WTC11 (cell line): ENCODE results near the gene TAF15. TPM values are rescaled to one million over a fixed set of nuclear protein-coding genes. Genes with fewer than 3 reads are reported as not detected.
A peak's percentile ranks its signal among the peaks of the same experiment; 100 is the strongest.

Experiments used
- ATAC-seq: fragments of 200-7000 bp; cut with Tn5 transposase; 2 replicates; pipeline ENCODE4 v1.10.0; 2021; ENCODE audit warnings: mild to moderate bottlenecking, moderate library complexity
- CTCF ChIA-PET: fragments of 300-600 bp; sonication (Branson Sonifier 250); formaldehyde crosslinking; loops from one replicate; lab custom pipeline; 2021; ENCODE audit warnings: antibody characterized with exemption; lab: Charles Lee
- POLR2A ChIA-PET: fragments of 350-600 bp; sonication (Branson Sonifier 250); formaldehyde crosslinking; loops from one replicate; lab custom pipeline; 2021; ENCODE audit warnings: antibody characterized with exemption; lab: Charles Lee
- DNase-seq: peaks from one replicate; pipeline ENCODE4 v3.0.0; 2021; ENCODE audit warnings: low spot score
- H3K27ac Mint-ChIP-seq: 2 replicates; pipeline ENCODE4 v1.8.0; 2021; ENCODE audit warnings: mixed read lengths
- H3K27me3 Mint-ChIP-seq: 2 replicates; pipeline ENCODE4 v1.8.0; 2021; ENCODE audit warnings: low read depth, mild to moderate bottlenecking, moderate library complexity, mixed read lengths
- H3K36me3 Mint-ChIP-seq: 2 replicates; pipeline ENCODE4 v1.8.0; 2021; ENCODE audit warnings: mixed read lengths
- H3K4me1 Mint-ChIP-seq: 2 replicates; pipeline ENCODE4 v1.8.0; 2022; ENCODE audit warnings: mixed read lengths
- H3K4me3 Mint-ChIP-seq: 2 replicates; pipeline ENCODE4 v1.8.0; 2021; ENCODE audit warnings: mild to moderate bottlenecking, moderate library complexity, mixed read lengths
- H3K9me3 Mint-ChIP-seq: 2 replicates; pipeline ENCODE4 v1.8.0; 2021; ENCODE audit warnings: mixed read lengths
- ARID4B ChIP-seq: sonication (generic); formaldehyde crosslinking; IDR thresholded peaks from 2 replicates; pipeline ENCODE4 v1.8.0; 2023; ENCODE audit warnings: missing genetic modification reagents, mild to moderate bottlenecking, borderline replicate concordance
- CREB1 ChIP-seq: sonication (generic); formaldehyde crosslinking; IDR thresholded peaks from 2 replicates; pipeline ENCODE4 v1.8.0; 2023; ENCODE audit warnings: mild to moderate bottlenecking, missing genetic modification reagents
- ELF4 ChIP-seq: sonication (generic); formaldehyde crosslinking; IDR thresholded peaks from 2 replicates; pipeline ENCODE4 v1.8.1; 2022; ENCODE audit warnings: low read depth, mild to moderate bottlenecking, moderate library complexity, missing genetic modification reagents
- FOXJ3 ChIP-seq: sonication (generic); formaldehyde crosslinking; IDR thresholded peaks from 2 replicates; pipeline ENCODE4 v1.9.0; 2021; ENCODE audit warnings: missing genetic modification reagents, mild to moderate bottlenecking, borderline replicate concordance
- GRHL2 ChIP-seq: fragments of 250-450 bp; sonication (Bioruptor Pico); IDR thresholded peaks from 2 replicates; pipeline ENCODE4 v1.8.0; 2022; ENCODE audit warnings: mild to moderate bottlenecking, moderate library complexity; ENCODE audit not compliant: insufficient replicate concordance, severe bottlenecking
- IRF1 ChIP-seq: sonication (generic); formaldehyde crosslinking; IDR thresholded peaks from 2 replicates; pipeline ENCODE4 v1.8.0; 2023; ENCODE audit warnings: missing genetic modification reagents
- IRF2 ChIP-seq: sonication (generic); formaldehyde crosslinking; IDR thresholded peaks from 2 replicates; pipeline ENCODE4 v1.8.0; 2022; ENCODE audit warnings: low read depth, missing genetic modification reagents, borderline replicate concordance
- KAT7 ChIP-seq: sonication (generic); formaldehyde crosslinking; IDR thresholded peaks from 2 replicates; pipeline ENCODE4 v1.8.1; 2023; ENCODE audit warnings: missing genetic modification reagents, mild to moderate bottlenecking, borderline replicate concordance
- MAX ChIP-seq: sonication (generic); formaldehyde crosslinking; IDR thresholded peaks from 2 replicates; pipeline ENCODE4 v1.8.0; 2022; ENCODE audit warnings: mild to moderate bottlenecking, missing genetic modification reagents
- NR2C2 ChIP-seq: sonication (generic); formaldehyde crosslinking; IDR thresholded peaks from 2 replicates; pipeline ENCODE4 v1.8.0; 2022; ENCODE audit warnings: mild to moderate bottlenecking, missing genetic modification reagents
- SOX15 ChIP-seq: fragments of 250-450 bp; sonication (Bioruptor Pico); IDR thresholded peaks from 2 replicates; pipeline ENCODE4 v1.9.0; 2021; ENCODE audit warnings: mild to moderate bottlenecking
- ZMAT4 ChIP-seq: fragments of 250-450 bp; sonication (Bioruptor Pico); IDR thresholded peaks from 2 replicates; pipeline ENCODE4 v1.9.0; 2021; ENCODE audit warnings: mild to moderate bottlenecking
- ZNF396 ChIP-seq: fragments of 250-450 bp; sonication (Bioruptor Pico); IDR thresholded peaks from 2 replicates; pipeline ENCODE4 v1.8.0; 2021; ENCODE audit warnings: mild to moderate bottlenecking, moderate library complexity, borderline replicate concordance
- ZNF512 ChIP-seq: sonication (generic); formaldehyde crosslinking; IDR thresholded peaks from 2 replicates; pipeline ENCODE4 v1.8.1; 2022; ENCODE audit warnings: missing genetic modification reagents, borderline replicate concordance
- total RNA-seq: library from RNA; stranded (reverse); gene quantifications from 3 replicates; pipeline ENCODE4 v1.2.3, GENCODE V29; 2021
- TF ChIP-seq, protein P1 (sequence below): fragments of 250-450 bp; sonication (Bioruptor Pico); IDR thresholded peaks from 2 replicates; pipeline ENCODE4 v2.1.2; 2022; ENCODE audit warnings: mild to moderate bottlenecking, moderate library complexity

The TAF15 gene
- total RNA-seq, 1 experiment from 2014 or later: 273 TPM

GRCh38 chr17:35765086-35765710 lies 44.1 kb upstream of the TAF15 start:
- Mint-ChIP-seq H3K4me1 (peaks cover 17% of the 10 kb centered on the region), H3K4me3 (peak overlapping the region; percentile 80), H3K27ac (no peak overlapping the region), H3K9me3 (no peaks in the 10 kb centered on the region), H3K36me3 (no peaks in the 10 kb centered on the region), H3K27me3 (peaks cover 7% of the 10 kb centered on the region)
- ChIA-PET CTCF (interaction anchor here (1.0 to 5.8 kb wide), 22 partner anchors 9 to 307 kb away, joined by 3 to 161 read pairs (median 12); partner anchors contain the start of genes GAS2L2, MMP28, RASL10B and TAF15), POLR2A (interaction anchor here (1.2 kb wide), 1 partner anchor 11 kb away, joined by 7 read pairs; no protein-coding TSS in a partner anchor)
- ATAC-seq (no peak), DNase-seq (no peak)
- TF ChIP-seq ZNF396 (CRISPR knock-in tag): no peak
- no peak for TF ChIP-seq FOXJ3 (CRISPR knock-in tag)
- TF ChIP-seq IRF2 (CRISPR knock-in tag): no peak

- POLR2A ChIA-PET: no interaction called here
- no peak for ATAC-seq
- H3K4me3 Mint-ChIP-seq: no peak overlapping the region
- no peak overlapping the region for H3K27ac Mint-ChIP-seq
- H3K27me3 Mint-ChIP-seq: peaks cover 6% of the 10 kb centered on the region
- CTCF ChIA-PET: interaction anchor here (1.6 to 5.8 kb wide), 9 partner anchors 8 to 210 kb away, joined by 5 to 161 read pairs (median 53); partner anchors contain the start of genes GAS2L2, MMP28 and TAF15
- 0 out of 2 replicates have a peak, but pooled peaks cover 3% of the 10 kb centered on the region for H3K9me3 Mint-ChIP-seq
- no peak for TF ChIP-seq ZNF512
- TF ChIP-seq ARID4B (CRISPR knock-in tag): no peak
- no peak for TF ChIP-seq CREB1 (CRISPR knock-in tag)
- no peak for TF ChIP-seq ZMAT4
- TF ChIP-seq, protein P1, sequence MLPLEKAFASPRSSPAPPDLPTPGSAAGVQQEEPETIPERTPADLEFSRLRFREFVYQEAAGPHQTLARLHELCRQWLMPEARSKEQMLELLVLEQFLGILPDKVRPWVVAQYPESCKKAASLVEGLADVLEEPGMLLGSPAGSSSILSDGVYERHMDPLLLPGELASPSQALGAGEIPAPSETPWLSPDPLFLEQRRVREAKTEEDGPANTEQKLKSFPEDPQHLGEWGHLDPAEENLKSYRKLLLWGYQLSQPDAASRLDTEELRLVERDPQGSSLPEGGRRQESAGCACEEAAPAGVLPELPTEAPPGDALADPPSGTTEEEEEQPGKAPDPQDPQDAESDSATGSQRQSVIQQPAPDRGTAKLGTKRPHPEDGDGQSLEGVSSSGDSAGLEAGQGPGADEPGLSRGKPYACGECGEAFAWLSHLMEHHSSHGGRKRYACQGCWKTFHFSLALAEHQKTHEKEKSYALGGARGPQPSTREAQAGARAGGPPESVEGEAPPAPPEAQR (CRISPR knock-in tag): no peak
- TF ChIP-seq IRF1 (CRISPR knock-in tag): no peak
- no peak for TF ChIP-seq SOX15 (CRISPR knock-in tag)
- TF ChIP-seq ELF4 (CRISPR knock-in tag): no peak
- TF ChIP-seq MAX (CRISPR knock-in tag): no peak
- TF ChIP-seq GRHL2 (CRISPR knock-in tag): no peak
- no peak for TF ChIP-seq KAT7 (CRISPR knock-in tag)
- no peak for TF ChIP-seq NR2C2 (CRISPR knock-in tag)
- TF ChIP-seq, all 79 proteins: peak for 0
- DNase-seq: no peak
- peaks cover 17% of the 10 kb centered on the region for H3K4me1 Mint-ChIP-seq
- H3K36me3 Mint-ChIP-seq: no peaks in the 10 kb centered on the region
These were observed 43.4 kb upstream of the TAF15 start for GRCh38 chr17:35765756-35766488.
